Psoas muscle (tissue), 8 donors: ENCODE data around the gene TCF7L2. TPM values are rescaled to one million over a fixed set of nuclear protein-coding genes. Genes with fewer than 3 reads are reported as not detected.
A peak's percentile ranks its signal among the peaks of the same experiment; 100 is the strongest.

Experiments
- ATAC-seq, 4 donors: fragments of 200-7000 bp; cut with Tn5 transposase; one replicate each; pipeline ENCODE4 v1.9.1; 2020; ENCODE audit warnings: moderate library complexity in 3 of 4, mild to moderate bottlenecking in 2 of 4
- DNase-seq, 2 donors: peaks; one replicate each; pipeline ENCODE4 v3.0.0-alpha.2; 2020
- H3K27ac ChIP-seq: fragments of 200-600 bp; one replicate; pipeline ENCODE4 v1.8.0; 2022
- H3K27me3 ChIP-seq, 3 donors: fragments of 200-600 bp in 1 of 3; one replicate each; pipeline versions ENCODE4 v1.6.1 to v1.8.0; 2013 to 2022; ENCODE audit warnings: low read length in 2 of 3, mild to moderate bottlenecking in 2 of 3, moderate library complexity in 1 of 3; ENCODE audit not compliant: insufficient read depth in 3 of 3
- H3K36me3 ChIP-seq, 2 donors: fragments of 200-600 bp in 1 of 2; one replicate each; pipeline versions ENCODE4 v1.6.1 to v1.8.0; 2013 to 2022; ENCODE audit warnings: low read depth in 1 of 2, mild to moderate bottlenecking in 1 of 2, moderate library complexity in 1 of 2; ENCODE audit not compliant: insufficient read depth in 1 of 2
- H3K4me1 ChIP-seq: fragments of 200-600 bp; one replicate; pipeline ENCODE4 v1.8.0; 2022
- H3K4me3 ChIP-seq: fragments of 200-600 bp; one replicate; pipeline ENCODE4 v1.8.0; 2022; ENCODE audit warnings: mild to moderate bottlenecking
- H3K9me3 ChIP-seq: fragments of 200-600 bp; one replicate; pipeline ENCODE4 v1.8.0; 2022
- CTCF ChIP-seq: fragments of 200-600 bp; IDR thresholded peaks from one replicate; pipeline ENCODE4 v1.8.0; 2022; ENCODE audit warnings: antibody characterized with exemption
- WGBS, 3 donors: extraction: QIAGEN DNeasy Blood & Tissue Kit; methylation state at CpG; one replicate each; pipeline versions ENCODE4 v1.1.6 to v1.1.7; 2013; 5-methylcytosine and 5-hydroxymethylcytosine counted together
- intact Hi-C, 2 donors: fragments of 100-400 bp; cut with DNase I; formaldehyde crosslinking; loops; one replicate each; pipeline versions ENCODE4 v1.11.0 to v1.14.2; 2022
- polyA plus RNA-seq, 3 donors: library from polyadenylated mRNA; stranded (reverse); fragments of 200-250 nt; gene quantifications; one replicate each; pipeline ENCODE4 v1.2.3, GENCODE V29; 2013
- total RNA-seq, 4 donors: library from RNA; stranded (reverse); fragmentation: NEBNext Ultra II Directional in 2 of 4; extraction: Animal tissue kit (Norgen Biotek cat#: 25700) in 2 of 4; gene quantifications; one replicate each; pipeline versions ENCODE4 v1.2.1 to v1.2.4, GENCODE V29; 2021 to 2023
- donor health status: healthy with polysubstance abuse.
- donor health status: DM: no; HTN: no; CAD: no; lungs with moderate emphysema.
- donor health status: Bipolar disorder and iron deficiency.
- donor health status: healthy.
- donor health status: DM: yes; HTN: yes; CAD: no.
- donor health status: DM: no; HTN: no; CAD: no.
- donor health status: DM: no; HTN: no; CAD: no.
- donor health status: DM: yes; HTN: yes; CAD: no.

TCF7L2 gene
- total and polyA plus RNA-seq, 7 donors: 1.8 to 8.5 (median 4.3) TPM

GRCh38 chr10:112938808-112939482 is 11.1 kb upstream of the TCF7L2 start:
- H3K27me3 ChIP-seq: no peaks in the 10 kb centered on the region
- no peak for TF ChIP-seq CTCF
- H3K27ac ChIP-seq: no peak overlapping the region
- H3K9me3 ChIP-seq: no peaks in the 10 kb centered on the region
- ATAC-seq: no peak
- intact Hi-C loops: no loop called here
- H3K36me3 ChIP-seq: no peaks in the 10 kb centered on the region
- no peaks in the 10 kb centered on the region for H3K4me1 ChIP-seq
- 77 to 92% (median 78%) methylated on average over 6 of the region's 6 CpGs for WGBS, 3 donors
- no peak overlapping the region for H3K4me3 ChIP-seq
- no peak for DNase-seq

GRCh38 chr10:112945811-112946210 is 4.2 kb upstream of the TCF7L2 start:
- Histone ChIP-seq H3K36me3 (no peaks in the 10 kb centered on the region), H3K27me3 (no peaks in the 10 kb centered on the region), H3K4me3 (no peak overlapping the region), H3K4me1 (no peaks in the 10 kb centered on the region), H3K27ac (no peak overlapping the region), H3K9me3 (no peaks in the 10 kb centered on the region)
- WGBS, 3 donors: 64 to 70% (median 70%) methylated on average over 5 of the region's 5 CpGs
- no peak for DNase-seq
- intact Hi-C loops: loop anchor here in 1 of 2 donors (10.0 kb wide), 1 partner anchor 221 kb away; no protein-coding TSS in a partner anchor
- no peak for TF ChIP-seq CTCF
- ATAC-seq: no peak

GRCh38 chr10:112946649-112947048 is 3.4 kb upstream of the TCF7L2 start:
- ATAC-seq (no peak), DNase-seq (peak in 1 of 2 donors; percentile 18)
- intact Hi-C loops: loop anchor here in 1 of 2 donors (10.0 kb wide), 1 partner anchor 222 kb away; no protein-coding TSS in a partner anchor
- WGBS, 3 donors: 85 to 89% (median 86%) methylated on average over 3 of the region's 3 CpGs
- no peaks in the 10 kb centered on the region for H3K4me1 ChIP-seq
- no peak overlapping the region for H3K4me3 ChIP-seq
- H3K27ac ChIP-seq: no peak overlapping the region
- H3K27me3 ChIP-seq: no peaks in the 10 kb centered on the region
- no peaks in the 10 kb centered on the region for H3K36me3 ChIP-seq
- TF ChIP-seq CTCF: no peak
- H3K9me3 ChIP-seq: no peaks in the 10 kb centered on the region

GRCh38 chr10:112948196-112948595 is 1.9 kb upstream of the TCF7L2 start:
- intact Hi-C loops: loop anchor here in 1 of 2 donors (10.0 kb wide), 1 partner anchor 223 kb away; no protein-coding TSS in a partner anchor
- Histone ChIP-seq H3K4me1 (no peaks in the 10 kb centered on the region), H3K4me3 (no peak overlapping the region), H3K9me3 (no peaks in the 10 kb centered on the region), H3K36me3 (no peaks in the 10 kb centered on the region), H3K27me3 (no peaks in the 10 kb centered on the region), H3K27ac (no peak overlapping the region)
- WGBS, 3 donors: 90 to 97% (median 94%) methylated on average over 1 of the region's 1 CpG
- no peak for DNase-seq
- no peak for TF ChIP-seq CTCF
- no peak for ATAC-seq
